ENCODE data around the gene VAV2. TPM values are rescaled to one million over a fixed set of nuclear protein-coding genes. Genes with fewer than 3 reads are reported as not detected.

VAV2 gene
- total RNA-seq, 4 donors from 2014 or later = 4.7 to 42.2 (median 15.8) TPM

GRCh38 chr9:133734590-133735414 is 257.3 kb downstream of the VAV2 start:
- no peak overlapping the region for H3K27ac ChIP-seq
- intact Hi-C loops (cut with DNase I; ENCODE audit: low total_unique reads) = no loop called here
- no peaks in the 10 kb centered on the region for H3K4me1 ChIP-seq
- no peaks in the 10 kb centered on the region for H3K27me3 ChIP-seq
- TF ChIP-seq POLR2A (IDR thresholded peaks at IDR 0.05) (no peak), CTCF (IDR thresholded peaks at IDR 0.05) (no peak)
- no peaks in the 10 kb centered on the region for H3K36me3 ChIP-seq
- no peak overlapping the region for H3K4me3 ChIP-seq
- no peaks in the 10 kb centered on the region for H3K9me3 ChIP-seq
- no peak for DNase-seq

- no peaks in the 10 kb centered on the region for H3K9me3 ChIP-seq
- no peaks in the 10 kb centered on the region for H3K36me3 ChIP-seq
- no peaks in the 10 kb centered on the region for H3K27me3 ChIP-seq
- no peak for TF ChIP-seq CTCF (IDR thresholded peaks at IDR 0.05)
- TF ChIP-seq POLR2A (IDR thresholded peaks at IDR 0.05) = no peak
- no peak for DNase-seq
- no peak overlapping the region for H3K27ac ChIP-seq
- intact Hi-C loops (cut with DNase I; ENCODE audit: low total_unique reads) = no loop called here
- H3K4me1 ChIP-seq = no peaks in the 10 kb centered on the region
- no peak overlapping the region for H3K4me3 ChIP-seq
Measured at GRCh38 chr9:133733796-133734533, 258.2 kb downstream of the VAV2 start.

- no peaks in the 10 kb centered on the region for H3K27me3 ChIP-seq
- no peak overlapping the region for H3K4me3 ChIP-seq
- TF ChIP-seq CTCF (IDR thresholded peaks at IDR 0.05) (no peak), POLR2A (IDR thresholded peaks at IDR 0.05) (no peak)
- H3K9me3 ChIP-seq = no peaks in the 10 kb centered on the region
- H3K4me1 ChIP-seq = no peaks in the 10 kb centered on the region
- intact Hi-C loops (cut with DNase I; ENCODE audit: low total_unique reads) = no loop called here
- H3K27ac ChIP-seq = no peak overlapping the region
- DNase-seq = no peak
- H3K36me3 ChIP-seq = no peaks in the 10 kb centered on the region
Measured at GRCh38 chr9:133733421-133733795, 258.7 kb downstream of the VAV2 start.

GRCh38 chr9:133732639-133733408 is 259.3 kb downstream of the VAV2 start:
- Histone ChIP-seq H3K9me3 (no peaks in the 10 kb centered on the region), H3K4me3 (no peak overlapping the region), H3K36me3 (no peaks in the 10 kb centered on the region), H3K27ac (no peak overlapping the region), H3K4me1 (no peaks in the 10 kb centered on the region), H3K27me3 (no peaks in the 10 kb centered on the region)
- TF ChIP-seq POLR2A (IDR thresholded peaks at IDR 0.05) (no peak), CTCF (IDR thresholded peaks at IDR 0.05) (no peak)
- intact Hi-C loops (cut with DNase I; ENCODE audit: low total_unique reads) = no loop called here
- no peak for DNase-seq

Measured in uterus (tissue), 4 donors.